ENCODE measurements around the gene TUBB8B. TPM values are rescaled to one million over a fixed set of nuclear protein-coding genes. Genes with fewer than 3 reads are reported as not detected.

TUBB8B gene
- total RNA-seq, 3 donors from 2014 or later = 0.66 TPM; not detected in 2

Other genes with a start within 250 kb of the TUBB8B start
- gene USP14, start 108.9 kb upstream of the TUBB8B start, total RNA-seq = 10 to 100 TPM; 30.5 to 46.9 (median 38.1) TPM
- 10 to 100 TPM; 56.2 to 98.9 (median 67.5) TPM for gene THOC1, start 218.4 kb upstream of the TUBB8B start, total RNA-seq